ENCODE data around the gene HIC1. TPM values are rescaled to one million over a fixed set of nuclear protein-coding genes. Genes with fewer than 3 reads are reported as not detected.

The HIC1 gene
- total and polyA plus RNA-seq, 3 donors from 2014 or later: 8.7 to 38.4 (median 36.1) TPM

DNA sequence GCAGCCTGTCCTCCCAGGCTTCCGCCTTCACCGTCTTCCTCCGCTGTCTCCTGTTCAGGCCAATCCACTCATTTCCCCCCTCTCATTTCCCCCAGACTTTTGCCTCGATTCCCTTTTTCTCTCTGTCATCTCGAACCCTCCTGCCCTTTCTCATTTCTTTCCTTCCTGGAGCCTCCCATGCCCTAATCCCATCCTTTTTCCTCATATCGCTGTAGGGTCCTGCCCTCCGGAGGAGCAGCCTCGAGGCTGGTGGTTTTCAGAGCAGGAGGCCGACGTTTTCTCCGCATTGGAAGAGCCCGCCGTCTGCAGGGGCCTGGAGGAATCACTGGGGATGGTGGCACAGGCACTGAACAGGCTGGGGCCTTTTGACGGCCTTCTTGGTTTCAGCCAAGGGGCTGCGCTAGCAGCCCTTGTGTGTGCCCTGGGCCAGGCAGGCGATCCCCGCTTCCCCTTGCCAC is 12.5 kb upstream of the HIC1 start:
- no peak for TF ChIP-seq POLR2A (IDR thresholded peaks at IDR 0.05)
- TF ChIP-seq, protein P1, sequence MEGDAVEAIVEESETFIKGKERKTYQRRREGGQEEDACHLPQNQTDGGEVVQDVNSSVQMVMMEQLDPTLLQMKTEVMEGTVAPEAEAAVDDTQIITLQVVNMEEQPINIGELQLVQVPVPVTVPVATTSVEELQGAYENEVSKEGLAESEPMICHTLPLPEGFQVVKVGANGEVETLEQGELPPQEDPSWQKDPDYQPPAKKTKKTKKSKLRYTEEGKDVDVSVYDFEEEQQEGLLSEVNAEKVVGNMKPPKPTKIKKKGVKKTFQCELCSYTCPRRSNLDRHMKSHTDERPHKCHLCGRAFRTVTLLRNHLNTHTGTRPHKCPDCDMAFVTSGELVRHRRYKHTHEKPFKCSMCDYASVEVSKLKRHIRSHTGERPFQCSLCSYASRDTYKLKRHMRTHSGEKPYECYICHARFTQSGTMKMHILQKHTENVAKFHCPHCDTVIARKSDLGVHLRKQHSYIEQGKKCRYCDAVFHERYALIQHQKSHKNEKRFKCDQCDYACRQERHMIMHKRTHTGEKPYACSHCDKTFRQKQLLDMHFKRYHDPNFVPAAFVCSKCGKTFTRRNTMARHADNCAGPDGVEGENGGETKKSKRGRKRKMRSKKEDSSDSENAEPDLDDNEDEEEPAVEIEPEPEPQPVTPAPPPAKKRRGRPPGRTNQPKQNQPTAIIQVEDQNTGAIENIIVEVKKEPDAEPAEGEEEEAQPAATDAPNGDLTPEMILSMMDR (IDR thresholded peaks at IDR 0.05): no peak
- intact Hi-C loops (cut with DNase I; ENCODE audit: low total_unique reads): no loop called here
- Histone ChIP-seq H3K36me3 (ENCODE audit: low read depth, missing control alignments) (no peaks in the 10 kb centered on the region), H3K9me3 (no peaks in the 10 kb centered on the region), H3K27me3 (no peaks in the 10 kb centered on the region), H3K4me3 (peak overlapping the region; percentile 69 to 78), H3K27ac (peak overlapping the region; percentile 78 to 92), H3K4me1 (peaks cover 14% of the 10 kb centered on the region)
- DNase-seq: no peak
- WGBS, 2 donors: 9 to 11% methylated on average over 17 of the region's 17 CpGs

DNA sequence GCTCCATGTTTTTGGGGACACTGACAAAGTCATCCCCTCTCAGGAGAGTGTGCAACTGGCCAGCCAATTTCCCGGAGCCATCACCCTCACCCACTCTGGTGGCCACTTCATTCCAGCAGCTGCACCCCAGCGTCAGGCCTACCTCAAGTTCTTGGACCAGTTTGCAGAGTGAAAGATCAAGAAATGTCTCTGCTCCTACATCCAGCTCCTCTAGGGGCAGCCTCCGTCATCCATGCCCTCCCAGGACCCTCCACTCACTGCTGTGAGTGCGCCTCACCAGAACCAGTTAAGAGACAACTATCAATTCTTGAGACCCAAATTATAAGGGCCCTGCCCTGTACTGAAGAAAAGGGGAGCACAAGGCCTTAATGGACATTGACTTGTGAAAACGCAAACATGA is 12.0 kb upstream of the HIC1 start:
- TF ChIP-seq POLR2A (IDR thresholded peaks at IDR 0.05): no peak
- Histone ChIP-seq H3K4me1 (peaks cover 14% of the 10 kb centered on the region), H3K36me3 (ENCODE audit: low read depth, missing control alignments) (no peaks in the 10 kb centered on the region), H3K27ac (peak overlapping the region in 1 of 2 donors; percentile 92), H3K4me3 (peak overlapping the region in 1 of 2 donors; percentile 78), H3K27me3 (no peaks in the 10 kb centered on the region), H3K9me3 (no peaks in the 10 kb centered on the region)
- no peak for DNase-seq
- intact Hi-C loops (cut with DNase I; ENCODE audit: low total_unique reads): no loop called here
- 49 to 64% methylated on average over 5 of the region's 5 CpGs for WGBS, 2 donors

DNA sequence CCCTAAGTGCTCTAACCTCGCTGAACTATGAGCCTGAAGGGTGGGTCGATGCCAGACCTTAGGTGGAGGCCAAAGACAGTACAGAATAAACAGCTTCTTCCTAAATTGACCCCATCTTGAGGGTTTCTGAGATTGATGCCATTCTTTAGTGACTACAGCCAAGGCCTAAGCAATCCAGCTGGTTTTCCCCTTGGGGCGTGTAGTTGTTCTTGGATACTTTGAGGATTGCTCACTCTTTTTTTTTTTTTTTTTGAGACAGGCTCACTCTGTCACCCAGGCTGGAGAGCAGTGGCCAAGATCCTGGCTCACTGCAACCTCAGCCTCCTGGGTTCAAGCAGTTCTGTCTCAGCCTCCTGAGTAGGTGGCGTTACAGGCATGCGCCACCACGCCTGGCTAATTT is 11.1 kb upstream of the HIC1 start:
- H3K4me3 ChIP-seq: no peak overlapping the region
- H3K9me3 ChIP-seq: no peaks in the 10 kb centered on the region
- no peaks in the 10 kb centered on the region for H3K36me3 ChIP-seq (ENCODE audit: low read depth, missing control alignments)
- peaks cover 15% of the 10 kb centered on the region for H3K4me1 ChIP-seq
- H3K27me3 ChIP-seq: no peaks in the 10 kb centered on the region
- H3K27ac ChIP-seq: no peak overlapping the region
- 79 to 88% methylated on average over 6 of the region's 6 CpGs for WGBS, 2 donors
- TF ChIP-seq, protein P1 (IDR thresholded peaks at IDR 0.05): no peak
- intact Hi-C loops (cut with DNase I; ENCODE audit: low total_unique reads): no loop called here
- DNase-seq: no peak

DNA sequence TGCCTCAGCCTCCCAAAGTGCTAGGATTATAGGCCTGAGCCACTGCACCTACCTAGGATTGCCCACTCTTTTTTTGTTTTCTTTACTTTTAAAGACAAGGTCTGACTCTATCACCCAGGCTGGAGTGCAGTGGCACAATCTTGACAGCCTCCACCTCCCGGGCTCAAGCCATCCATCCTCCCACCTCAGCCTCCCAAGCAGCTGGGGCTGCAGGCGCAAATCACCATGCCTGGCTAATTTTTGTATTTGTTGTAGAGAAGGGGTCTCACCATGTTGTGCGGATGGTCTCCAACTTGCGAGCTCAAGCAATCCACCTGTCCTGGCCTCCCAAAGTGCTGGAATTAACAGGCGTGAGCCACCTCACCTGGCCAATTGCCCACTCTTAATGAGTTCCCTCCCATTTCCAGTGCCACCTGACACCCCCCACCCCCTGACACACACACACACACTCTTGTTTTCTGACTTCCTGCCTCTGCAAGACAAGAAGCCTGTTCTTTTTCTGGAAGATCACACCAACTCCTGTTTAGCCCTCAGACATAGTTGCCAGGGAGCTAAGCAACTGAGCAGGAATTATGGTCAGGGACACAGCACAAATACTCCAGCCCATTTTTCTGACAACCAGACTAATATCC is 10.5 kb upstream of the HIC1 start:
- Histone ChIP-seq H3K4me3 (no peak overlapping the region), H3K27ac (no peak overlapping the region), H3K9me3 (no peaks in the 10 kb centered on the region), H3K36me3 (ENCODE audit: low read depth, missing control alignments) (no peaks in the 10 kb centered on the region), H3K4me1 (peaks cover 21% of the 10 kb centered on the region), H3K27me3 (no peaks in the 10 kb centered on the region)
- TF ChIP-seq, protein P1 (IDR thresholded peaks at IDR 0.05): no peak
- intact Hi-C loops (cut with DNase I; ENCODE audit: low total_unique reads): no loop called here
- 90 to 94% methylated on average over 5 of the region's 5 CpGs for WGBS, 2 donors
- no peak for DNase-seq

DNA sequence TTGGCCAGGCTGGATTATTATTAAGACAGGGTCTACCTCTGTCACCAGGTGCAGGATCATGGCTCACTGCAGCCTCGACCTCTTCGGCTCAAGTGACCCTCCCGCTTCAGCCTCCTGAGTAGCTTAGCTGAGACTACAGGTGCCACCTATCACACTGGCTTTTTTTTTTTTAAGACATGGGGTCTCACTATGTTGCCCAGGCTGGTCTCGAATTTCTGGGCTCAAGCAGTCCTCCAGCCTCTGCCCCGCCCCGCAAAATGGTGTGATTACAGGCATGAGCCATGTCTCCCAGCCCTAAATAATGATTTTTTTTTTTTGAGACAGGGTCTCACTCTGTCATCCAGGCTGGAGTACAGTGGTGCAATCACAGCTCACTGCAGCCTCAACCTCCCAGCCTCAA is 7.3 kb upstream of the HIC1 start:
- WGBS, 2 donors: 82 to 90% methylated on average over 6 of the region's 6 CpGs

More for the DNA sequence above, 7.3 kb upstream of the HIC1 start:
- Histone ChIP-seq H3K27me3 (no peaks in the 10 kb centered on the region), H3K27ac (no peak overlapping the region), H3K4me1 (peaks cover 20% of the 10 kb centered on the region), H3K36me3 (ENCODE audit: low read depth, missing control alignments) (no peaks in the 10 kb centered on the region), H3K4me3 (no peak overlapping the region), H3K9me3 (no peaks in the 10 kb centered on the region)
- DNase-seq: no peak
- TF ChIP-seq POLR2A (IDR thresholded peaks at IDR 0.05): no peak
- TF ChIP-seq, protein P1 (IDR thresholded peaks at IDR 0.05): no peak
- intact Hi-C loops (cut with DNase I; ENCODE audit: low total_unique reads): no loop called here
